ENCODE measurements around the gene NDUFS4.
"Not testable (repeated sequence)": the region's sequence is repeated elsewhere in the genome, so short reads cannot be mapped to it uniquely, and the experiment has no call there.

The NDUFS4 gene

DNA sequence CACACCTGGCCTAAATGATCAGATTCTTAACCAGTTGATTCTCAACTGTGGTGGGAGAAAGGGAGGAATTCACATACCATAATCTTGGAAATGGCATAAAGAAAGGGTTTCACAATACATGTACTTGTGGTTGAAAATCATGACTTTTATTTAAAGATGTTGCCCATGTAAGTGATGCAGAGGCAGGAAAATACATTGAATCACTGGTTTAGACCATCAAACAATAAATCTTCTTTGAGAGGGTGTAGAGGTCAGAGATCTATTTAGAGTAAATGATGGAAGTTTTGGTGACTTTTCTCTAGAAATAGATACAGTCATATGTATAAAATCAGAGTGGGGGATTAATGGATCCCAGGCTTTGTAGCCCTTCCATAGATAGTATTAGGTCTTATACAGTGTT, 15.4 kb downstream of the NDUFS4 start:
- DNase-seq: no peak

DNA sequence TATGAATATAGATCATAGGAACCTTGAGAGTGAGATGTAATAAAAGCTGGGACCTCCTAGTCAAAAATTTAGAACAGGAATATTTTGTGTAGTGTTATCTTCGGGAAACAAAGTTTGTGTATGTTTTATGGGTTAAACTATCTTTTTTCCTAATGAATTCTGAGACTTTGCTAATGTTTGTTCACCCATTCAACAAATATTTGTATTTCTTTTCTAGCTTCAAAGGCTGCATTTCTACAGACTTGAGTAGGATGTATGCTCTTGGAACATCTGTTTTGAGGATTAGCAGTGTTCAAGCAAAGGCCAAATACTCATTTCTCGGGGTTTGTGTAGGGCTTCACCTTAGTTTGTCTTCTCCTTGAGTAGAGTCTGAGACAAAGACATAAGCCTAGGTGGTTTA, 16.2 kb downstream of the NDUFS4 start:
- no peak for DNase-seq

DNA sequence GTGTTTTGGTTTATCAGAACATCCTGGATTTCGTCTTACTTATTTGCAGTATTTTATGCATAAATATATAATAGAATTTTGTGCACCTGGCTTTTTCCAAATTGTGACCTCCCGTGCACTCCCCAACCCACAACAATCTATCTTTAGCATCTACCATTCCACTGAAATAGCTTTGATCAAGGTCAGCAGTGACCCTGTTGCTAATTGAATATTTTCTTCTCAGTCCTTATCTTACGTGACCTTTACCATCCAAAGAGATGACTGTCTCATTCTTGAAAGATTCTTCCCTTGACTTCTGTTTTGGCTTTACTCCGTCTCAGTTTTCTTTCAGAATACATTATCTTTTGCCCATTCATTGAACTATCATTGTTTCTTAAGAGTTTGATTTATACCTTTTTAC, 18.4 kb downstream of the NDUFS4 start:
- no peak for DNase-seq

GRCh38 chr5:53580547-53580946, 20.1 kb downstream of the NDUFS4 start:
- no peak for DNase-seq

GRCh38 chr5:53582225-53582624, 21.8 kb downstream of the NDUFS4 start:
- DNase-seq: no peak

GRCh38 chr5:53590759-53591158, 30.3 kb downstream of the NDUFS4 start:
- no peak for DNase-seq

- no peak for DNase-seq
Observed at GRCh38 chr5:53594419-53594818, 34.0 kb downstream of the NDUFS4 start.

DNA sequence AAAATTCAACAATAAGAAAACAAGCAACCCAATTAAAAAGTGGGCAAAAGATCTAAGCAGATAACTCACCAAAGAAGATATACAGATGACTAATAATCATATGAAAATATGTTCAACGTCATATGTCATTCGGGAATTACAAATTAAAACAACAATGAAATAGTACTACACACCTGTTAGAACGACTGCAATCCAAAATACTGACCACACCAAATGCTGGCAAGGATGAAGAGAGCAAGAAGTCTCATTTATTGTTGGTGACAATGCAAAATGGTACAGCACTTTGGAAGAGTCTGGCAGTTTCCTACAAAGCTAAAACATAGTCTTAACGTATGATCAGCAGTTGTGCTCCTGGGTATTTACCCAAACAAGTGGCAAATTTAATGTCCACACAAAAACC, 37.5 kb downstream of the NDUFS4 start:
- DNase-seq: no peak

GRCh38 chr5:53601570-53601969, 41.1 kb downstream of the NDUFS4 start:
- DNase-seq: peak; percentile 48

DNA sequence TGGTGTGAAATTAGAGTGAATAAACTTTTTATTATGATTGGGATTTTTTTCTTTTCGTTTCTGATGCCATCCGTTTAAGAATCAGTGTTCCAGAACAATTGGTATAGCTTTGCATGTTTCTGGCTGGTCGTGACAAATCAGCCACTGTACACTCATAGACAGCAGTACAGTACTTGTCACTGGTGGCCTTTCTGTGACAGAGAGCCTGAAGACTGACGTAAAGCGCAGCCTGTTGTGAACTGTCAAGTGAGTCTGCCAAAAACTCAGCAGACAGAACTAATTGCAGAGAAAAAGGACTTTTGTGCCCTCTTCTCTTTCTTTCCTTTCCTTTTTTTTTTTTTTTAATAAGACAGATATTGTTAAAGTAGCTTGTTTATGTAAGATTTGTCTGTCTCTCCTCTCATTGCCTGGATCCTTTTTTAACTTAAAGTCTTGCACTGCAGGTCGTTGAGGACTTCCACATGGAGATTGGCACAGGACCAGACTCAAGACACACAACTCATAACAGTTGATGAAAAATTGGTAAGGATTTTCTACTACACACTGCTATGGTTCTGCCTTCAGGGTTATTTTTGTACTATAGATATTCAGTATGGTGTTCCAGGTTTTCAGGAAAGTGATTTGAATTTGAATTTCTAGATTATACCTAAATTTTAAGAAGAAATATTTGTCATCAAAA, 42.7 kb downstream of the NDUFS4 start:
- DNase-seq: peak; percentile 23

- no peak for DNase-seq
Observed at GRCh38 chr5:53604309-53604708, 43.9 kb downstream of the NDUFS4 start.

DNA sequence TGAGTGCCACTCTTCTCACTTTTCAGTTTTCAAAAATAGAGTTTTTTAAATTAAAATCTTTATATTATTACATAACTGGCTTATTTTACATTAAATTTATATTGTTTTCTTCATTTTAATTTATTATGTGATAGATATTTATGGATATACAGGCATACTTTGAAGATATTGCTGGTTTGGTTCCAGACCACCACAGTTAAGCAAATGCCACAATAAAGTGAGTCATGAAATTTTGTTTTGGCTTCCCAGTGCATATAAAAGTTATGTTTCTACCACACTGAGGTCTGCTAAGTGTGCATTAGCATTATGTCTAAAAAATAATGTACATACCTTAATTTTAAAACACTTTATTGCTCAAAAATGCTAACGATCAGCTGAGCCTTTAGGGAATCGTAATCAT, 47.4 kb downstream of the NDUFS4 start:
- no peak for DNase-seq

GRCh38 chr5:53608897-53609296, 48.5 kb downstream of the NDUFS4 start:
- not testable (repeated sequence) for DNase-seq

GRCh38 chr5:53613061-53613460, 52.6 kb downstream of the NDUFS4 start:
- no peak for DNase-seq

DNA sequence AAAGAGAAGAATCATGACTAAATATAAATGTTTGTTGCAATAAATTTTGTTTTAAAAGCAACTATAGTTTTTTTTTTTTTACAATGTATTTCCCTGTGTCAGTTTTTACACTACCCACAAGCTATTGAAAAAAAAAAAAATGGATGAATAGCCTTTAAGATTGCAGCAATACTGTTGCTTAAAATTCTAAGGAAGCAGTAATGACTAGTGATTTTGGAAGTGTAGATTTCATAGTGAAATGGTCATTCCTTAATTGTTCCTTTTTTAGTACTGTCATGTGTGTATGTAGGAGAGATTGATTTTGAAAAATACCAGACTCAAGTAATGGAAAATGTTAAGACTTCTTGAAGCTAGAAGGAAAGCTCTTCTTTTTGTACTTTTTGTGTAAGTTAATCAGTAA, 53.1 kb downstream of the NDUFS4 start:
- DNase-seq: no peak

DNA sequence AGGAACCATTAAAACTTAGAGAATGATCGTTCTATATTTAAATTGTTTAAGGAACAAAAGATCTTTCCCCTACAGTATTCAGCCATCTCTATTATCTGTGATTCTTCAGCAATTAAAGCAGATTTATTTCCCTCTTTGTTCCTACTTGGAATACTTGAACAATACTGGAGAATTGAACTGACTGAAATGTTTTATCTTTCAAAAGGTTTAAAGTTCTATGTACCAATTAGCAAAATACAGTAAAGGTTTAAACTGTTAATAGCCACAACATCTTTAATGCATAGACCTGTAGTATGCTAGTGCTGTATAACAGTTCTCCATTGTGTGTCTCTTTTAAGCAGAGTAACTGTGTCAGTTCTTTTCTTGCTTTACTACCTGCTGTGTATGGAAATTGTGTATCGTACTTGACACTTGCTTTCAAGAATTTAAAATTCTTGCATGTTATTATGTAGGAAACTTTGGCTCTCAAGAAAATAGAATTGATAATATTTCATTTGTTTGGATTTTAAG, 54.0 kb downstream of the NDUFS4 start:
- no peak for DNase-seq

GRCh38 chr5:53616939-53617549, 56.6 kb downstream of the NDUFS4 start:
- DNase-seq: peak; percentile 24

DNA sequence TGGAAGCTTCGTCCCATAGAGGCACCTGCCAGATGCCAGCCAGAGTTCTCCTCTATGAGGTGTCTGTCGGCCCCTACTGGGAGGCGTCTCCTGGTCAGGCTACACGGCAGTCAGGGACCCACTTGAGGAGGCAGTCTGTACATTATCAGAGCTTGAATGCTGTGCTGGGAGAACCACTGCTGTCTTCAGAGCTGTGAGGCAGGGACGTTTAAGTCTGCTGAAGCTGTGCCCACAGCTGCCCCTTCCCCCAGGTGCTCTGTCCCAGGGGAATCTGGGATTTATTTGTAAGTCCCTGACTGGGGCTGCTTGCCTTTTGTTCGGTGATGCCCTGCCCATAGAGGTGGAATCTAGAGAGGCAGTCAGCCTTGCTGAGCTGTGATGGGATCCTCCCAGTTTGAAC, 70.8 kb downstream of the NDUFS4 start:
- DNase-seq: no peak

GRCh38 chr5:53642061-53642460, 81.6 kb downstream of the NDUFS4 start:
- DNase-seq: peak; percentile 30

DNA sequence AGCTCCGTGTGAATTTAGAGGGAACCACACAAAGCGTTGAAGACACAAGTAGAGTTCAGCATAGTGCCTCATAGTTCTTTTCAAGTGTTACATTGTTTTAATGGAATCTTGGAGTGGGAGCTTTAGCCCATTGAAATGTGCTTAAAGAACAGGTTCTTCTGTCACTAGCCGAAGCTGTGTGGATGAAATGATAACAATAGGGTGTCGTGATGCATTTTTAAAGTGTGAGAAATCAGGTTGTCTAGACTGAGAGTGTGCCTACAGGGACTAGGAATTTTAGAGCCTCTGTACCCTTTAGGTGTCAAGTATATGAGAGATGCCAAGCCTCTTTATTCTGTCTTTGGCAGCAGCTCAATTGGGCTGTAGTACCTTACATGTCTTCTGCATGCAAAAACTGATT, 83.0 kb downstream of the NDUFS4 start:
- DNase-seq: no peak

DNA sequence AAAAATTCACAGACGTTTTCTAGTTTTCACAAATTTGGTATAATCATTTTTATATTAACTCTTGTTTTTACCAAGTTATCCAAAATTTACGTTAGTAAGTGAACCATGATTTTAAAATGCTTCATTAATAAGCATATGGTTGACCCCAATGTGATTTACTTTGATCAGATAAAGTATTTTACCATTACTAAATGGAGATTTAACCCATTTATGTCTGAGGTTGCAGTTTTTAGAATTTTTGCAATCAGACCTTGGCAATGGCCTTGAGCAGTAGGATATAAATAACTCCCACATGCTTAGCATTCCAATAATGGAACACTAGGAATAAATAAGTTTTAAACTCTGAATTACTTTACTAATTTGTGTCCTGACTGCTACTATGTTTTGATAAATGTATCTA, 84.6 kb downstream of the NDUFS4 start:
- DNase-seq: no peak

DNA sequence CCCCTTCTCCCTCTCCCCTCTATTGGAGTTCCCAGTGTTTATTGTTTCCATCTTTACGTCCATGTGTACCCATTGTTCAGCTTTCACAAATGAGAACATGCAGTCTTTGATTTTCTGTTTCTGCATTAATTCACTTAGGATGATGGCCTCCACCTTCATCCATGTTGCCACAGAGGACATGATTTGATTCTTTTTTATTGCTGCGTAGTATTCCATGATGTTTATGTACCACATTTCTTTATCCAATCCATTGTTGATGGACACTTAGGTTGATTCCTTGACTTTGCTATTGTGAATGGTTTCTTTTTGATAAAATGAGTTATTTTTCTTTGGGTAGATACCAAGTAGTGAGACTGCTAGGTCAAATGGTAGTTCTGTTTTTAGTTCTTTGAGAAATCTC, 88.9 kb downstream of the NDUFS4 start:
- no peak for DNase-seq

DNA sequence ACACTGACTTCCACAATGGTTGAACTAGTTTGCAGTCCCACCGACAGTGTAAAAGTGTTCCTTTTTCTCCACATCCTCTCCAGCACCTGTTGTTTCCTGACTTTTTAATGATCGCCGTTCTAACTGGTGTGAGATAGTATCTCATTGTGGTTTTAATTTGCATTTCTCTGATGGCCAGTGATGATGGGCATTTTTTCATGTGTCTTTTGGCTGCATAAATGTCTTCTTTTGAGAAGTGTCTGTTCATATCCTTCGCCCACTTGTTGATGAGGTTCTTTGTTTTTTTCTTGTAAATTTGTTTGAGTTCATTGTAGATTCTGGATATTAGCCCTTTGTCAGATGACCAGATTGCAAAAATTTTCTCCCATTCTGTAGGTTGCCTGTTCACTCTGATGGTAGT, 100.1 kb downstream of the NDUFS4 start:
- DNase-seq: not testable (repeated sequence)

GRCh38 chr5:53665313-53665712, 104.9 kb downstream of the NDUFS4 start:
- DNase-seq: not testable (repeated sequence)

DNA sequence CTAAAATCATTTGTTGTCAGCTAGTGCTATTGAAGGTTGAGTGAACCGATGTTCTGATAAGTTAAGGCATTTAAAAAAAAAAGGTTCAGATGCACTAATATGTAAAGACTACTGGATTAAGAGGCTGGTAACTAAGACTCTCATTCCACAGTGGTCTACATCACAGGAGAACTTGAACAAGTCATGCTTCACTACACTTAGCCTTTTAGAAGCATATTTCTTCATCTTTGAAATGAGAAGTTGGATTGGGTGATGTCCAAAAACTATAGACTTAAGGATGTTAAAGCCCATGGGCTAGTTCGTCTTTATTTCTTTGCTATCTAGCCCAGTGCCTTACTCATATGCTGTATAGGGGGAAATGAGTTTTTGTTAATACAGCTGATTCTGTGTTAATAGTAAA, 107.2 kb downstream of the NDUFS4 start:
- DNase-seq: no peak
